ENCODE data around the gene IPO4. TPM values are rescaled to one million over a fixed set of nuclear protein-coding genes. Genes with fewer than 3 reads are reported as not detected.

The IPO4 gene
- total RNA-seq, 2 experiments from 2014 or later = 24.0 to 26.2 TPM

GRCh38 chr14:24187539-24187915 is 1.1 kb downstream of the IPO4 start:
- ChIA-PET CTCF (interaction anchor here (0.7 to 1.6 kb wide), 2 partner anchors 120 to 244 kb away, joined by 3 read pairs; partner anchors contain the start of gene CIDEB), POLR2A (interaction anchor here (1.1 to 21.9 kb wide), 11 partner anchors 8 to 123 kb away, joined by 4 to 456 read pairs (median 18); partner anchors contain the start of genes CHMP4A, DCAF11, DHRS1 and IRF9)
- Mint-ChIP-seq H3K9me3 (no peaks in the 10 kb centered on the region), H3K4me3 (peak overlapping the region; percentile 81), H3K4me1 (peaks cover 52% of the 10 kb centered on the region), H3K36me3 (ENCODE audit: low read depth) (peaks cover 55% of the 10 kb centered on the region), H3K27ac (peak overlapping the region; percentile 79), H3K27me3 (no peaks in the 10 kb centered on the region)
- no peak for DNase-seq

- H3K27ac Mint-ChIP-seq = peak overlapping the region; percentile 13
- H3K4me1 Mint-ChIP-seq = peaks cover 48% of the 10 kb centered on the region
- peaks cover 52% of the 10 kb centered on the region for H3K36me3 Mint-ChIP-seq (ENCODE audit: low read depth)
- ChIA-PET POLR2A (interaction anchor here (1.1 to 21.9 kb wide), 9 partner anchors 8 to 123 kb away, joined by 5 to 456 read pairs (median 22); partner anchors contain the start of genes CHMP4A, DCAF11, IRF9 and LTB4R), CTCF (interaction anchor here (0.7 to 1.6 kb wide), 3 partner anchors 26 to 245 kb away, joined by 3 read pairs; partner anchors contain the start of genes CIDEB and IRF9)
- no peaks in the 10 kb centered on the region for H3K27me3 Mint-ChIP-seq
- no peaks in the 10 kb centered on the region for H3K9me3 Mint-ChIP-seq
- DNase-seq = no peak
- H3K4me3 Mint-ChIP-seq = peak overlapping the region; percentile 81
Measured at GRCh38 chr14:24186831-24187538, 1.6 kb downstream of the IPO4 start.

- Mint-ChIP-seq H3K4me1 (peaks cover 38% of the 10 kb centered on the region), H3K27ac (no peak overlapping the region), H3K27me3 (no peaks in the 10 kb centered on the region), H3K36me3 (ENCODE audit: low read depth) (peaks cover 46% of the 10 kb centered on the region), H3K9me3 (no peaks in the 10 kb centered on the region), H3K4me3 (no peak overlapping the region)
- ChIA-PET POLR2A (interaction anchor here (1.4 to 21.9 kb wide), 5 partner anchors 8 to 50 kb away, joined by 3 to 456 read pairs (median 22); partner anchors contain the start of genes IRF9, PSME1, PSME2 and REC8), CTCF (interaction anchor here (0.7 kb wide), 1 partner anchor 45 kb away, joined by 3 read pairs; the partner anchor contains the start of gene EMC9)
- DNase-seq = no peak
Measured at GRCh38 chr14:24185741-24186140, 2.9 kb downstream of the IPO4 start.

- ChIA-PET POLR2A (interaction anchor here (1.4 to 21.9 kb wide), 5 partner anchors 8 to 49 kb away, joined by 3 to 456 read pairs (median 22); partner anchors contain the start of genes IRF9, PSME1, PSME2 and REC8), CTCF (no interaction called here)
- H3K27ac Mint-ChIP-seq = no peak overlapping the region
- H3K36me3 Mint-ChIP-seq (ENCODE audit: low read depth) = peaks cover 47% of the 10 kb centered on the region
- H3K4me3 Mint-ChIP-seq = no peak overlapping the region
- no peak for DNase-seq
- no peaks in the 10 kb centered on the region for H3K9me3 Mint-ChIP-seq
- H3K27me3 Mint-ChIP-seq = no peaks in the 10 kb centered on the region
- H3K4me1 Mint-ChIP-seq = peaks cover 33% of the 10 kb centered on the region
Measured at GRCh38 chr14:24185026-24185425, 3.6 kb downstream of the IPO4 start.

GRCh38 chr14:24184104-24184970 is 4.3 kb downstream of the IPO4 start:
- no peaks in the 10 kb centered on the region for H3K9me3 Mint-ChIP-seq
- ChIA-PET CTCF (no interaction called here), POLR2A (interaction anchor here (1.1 to 21.9 kb wide), 6 partner anchors 7 to 89 kb away, joined by 3 to 456 read pairs (median 14); partner anchors contain the start of genes IRF9, PSME2, REC8 and RNF31)
- no peak overlapping the region for H3K27ac Mint-ChIP-seq
- H3K36me3 Mint-ChIP-seq (ENCODE audit: low read depth) = peaks cover 50% of the 10 kb centered on the region
- DNase-seq = no peak
- H3K4me1 Mint-ChIP-seq = peaks cover 29% of the 10 kb centered on the region
- no peak overlapping the region for H3K4me3 Mint-ChIP-seq
- H3K27me3 Mint-ChIP-seq = no peaks in the 10 kb centered on the region

- peaks cover 17% of the 10 kb centered on the region for H3K4me1 Mint-ChIP-seq
- CTCF ChIA-PET = no interaction called here
- no peak for DNase-seq
- H3K27me3 Mint-ChIP-seq = no peaks in the 10 kb centered on the region
- no peak overlapping the region for H3K27ac Mint-ChIP-seq
- POLR2A ChIA-PET = interaction anchor here (1.2 to 21.9 kb wide), 3 partner anchors 13 to 68 kb away, joined by 4 to 456 read pairs (median 4); partner anchors contain the start of genes DCAF11, IRF9, NRL and REC8
- H3K9me3 Mint-ChIP-seq = no peaks in the 10 kb centered on the region
- peaks cover 56% of the 10 kb centered on the region for H3K36me3 Mint-ChIP-seq (ENCODE audit: low read depth)
- no peak overlapping the region for H3K4me3 Mint-ChIP-seq
Measured at GRCh38 chr14:24183014-24183481, 5.6 kb downstream of the IPO4 start.

- CTCF ChIA-PET = interaction anchor here (0.9 kb wide), 1 partner anchor 41 kb away, joined by 3 read pairs; the partner anchor contains the start of gene EMC9
- no peaks in the 10 kb centered on the region for H3K9me3 Mint-ChIP-seq
- no peaks in the 10 kb centered on the region for H3K27me3 Mint-ChIP-seq
- no peak for DNase-seq
- H3K4me3 Mint-ChIP-seq = no peak overlapping the region
- POLR2A ChIA-PET = interaction anchor here (0.8 to 21.9 kb wide), 5 partner anchors 13 to 68 kb away, joined by 3 to 456 read pairs (median 4); partner anchors contain the start of genes DCAF11, IRF9, NRL and REC8
- peaks cover 61% of the 10 kb centered on the region for H3K36me3 Mint-ChIP-seq (ENCODE audit: low read depth)
- H3K27ac Mint-ChIP-seq = no peak overlapping the region
- H3K4me1 Mint-ChIP-seq = peaks cover 11% of the 10 kb centered on the region
Measured at GRCh38 chr14:24182110-24182882, 6.3 kb downstream of the IPO4 start.

GRCh38 chr14:24181371-24182077 is 7.1 kb downstream of the IPO4 start:
- no peak overlapping the region for H3K4me3 Mint-ChIP-seq
- CTCF ChIA-PET = interaction anchor here (0.9 to 1.4 kb wide), 2 partner anchors 14 to 40 kb away, joined by 3 read pairs; partner anchors contain the start of genes EMC9 and TM9SF1
- H3K4me1 Mint-ChIP-seq = peaks cover 5% of the 10 kb centered on the region
- H3K9me3 Mint-ChIP-seq = no peaks in the 10 kb centered on the region
- H3K27ac Mint-ChIP-seq = no peak overlapping the region
- H3K36me3 Mint-ChIP-seq (ENCODE audit: low read depth) = peaks cover 66% of the 10 kb centered on the region
- DNase-seq = no peak
- POLR2A ChIA-PET = interaction anchor here (0.9 to 21.9 kb wide), 5 partner anchors 7 to 40 kb away, joined by 3 to 456 read pairs (median 4); partner anchors contain the start of genes EMC9, IPO4, IRF9 and REC8
- H3K27me3 Mint-ChIP-seq = no peaks in the 10 kb centered on the region

- ChIA-PET POLR2A (interaction anchor here (0.7 to 21.9 kb wide), 9 partner anchors 7 to 66 kb away, joined by 3 to 456 read pairs (median 4); partner anchors contain the start of genes DCAF11, EMC9, IPO4 and IRF9), CTCF (interaction anchor here (1.4 to 2.6 kb wide), 2 partner anchors 15 to 19 kb away, joined by 3 to 10 read pairs; partner anchors contain the start of genes IRF9 and TM9SF1)
- H3K27me3 Mint-ChIP-seq = no peaks in the 10 kb centered on the region
- DNase-seq = no peak
- H3K36me3 Mint-ChIP-seq (ENCODE audit: low read depth) = peaks cover 63% of the 10 kb centered on the region
- no peak overlapping the region for H3K27ac Mint-ChIP-seq
- no peak overlapping the region for H3K4me3 Mint-ChIP-seq
- no peaks in the 10 kb centered on the region for H3K9me3 Mint-ChIP-seq
- H3K4me1 Mint-ChIP-seq = peaks cover 3% of the 10 kb centered on the region
Measured at GRCh38 chr14:24179961-24180796, 8.4 kb downstream of the IPO4 start.

GRCh38 chr14:24179294-24179960 is 9.2 kb downstream of the IPO4 start:
- Mint-ChIP-seq H3K36me3 (ENCODE audit: low read depth) (peaks cover 64% of the 10 kb centered on the region), H3K27me3 (no peaks in the 10 kb centered on the region), H3K9me3 (no peaks in the 10 kb centered on the region), H3K4me3 (no peak overlapping the region), H3K4me1 (peaks cover 11% of the 10 kb centered on the region), H3K27ac (no peak overlapping the region)
- ChIA-PET CTCF (interaction anchor here (2.6 kb wide), 1 partner anchor 18 kb away, joined by 10 read pairs; the partner anchor contains the start of gene IRF9), POLR2A (interaction anchor here (1.1 to 21.9 kb wide), 6 partner anchors 7 to 65 kb away, joined by 3 to 456 read pairs (median 8); partner anchors contain the start of genes DCAF11, IPO4, IRF9 and MDP1)
- DNase-seq = no peak

All from activated CD4-positive, alpha-beta memory T cell treated with anti-CD3 and anti-CD28 coated beads, Interleukin-2, amount 10 ng/mL, durations not matched to agents 7 days and 5 days (primary cell).